ENCODE measurements around the gene USP24. TPM values are rescaled to one million over a fixed set of nuclear protein-coding genes. Genes with fewer than 3 reads are reported as not detected.

USP24 gene
- polyA plus RNA-seq, 1 experiment = 20.9 TPM

DNA sequence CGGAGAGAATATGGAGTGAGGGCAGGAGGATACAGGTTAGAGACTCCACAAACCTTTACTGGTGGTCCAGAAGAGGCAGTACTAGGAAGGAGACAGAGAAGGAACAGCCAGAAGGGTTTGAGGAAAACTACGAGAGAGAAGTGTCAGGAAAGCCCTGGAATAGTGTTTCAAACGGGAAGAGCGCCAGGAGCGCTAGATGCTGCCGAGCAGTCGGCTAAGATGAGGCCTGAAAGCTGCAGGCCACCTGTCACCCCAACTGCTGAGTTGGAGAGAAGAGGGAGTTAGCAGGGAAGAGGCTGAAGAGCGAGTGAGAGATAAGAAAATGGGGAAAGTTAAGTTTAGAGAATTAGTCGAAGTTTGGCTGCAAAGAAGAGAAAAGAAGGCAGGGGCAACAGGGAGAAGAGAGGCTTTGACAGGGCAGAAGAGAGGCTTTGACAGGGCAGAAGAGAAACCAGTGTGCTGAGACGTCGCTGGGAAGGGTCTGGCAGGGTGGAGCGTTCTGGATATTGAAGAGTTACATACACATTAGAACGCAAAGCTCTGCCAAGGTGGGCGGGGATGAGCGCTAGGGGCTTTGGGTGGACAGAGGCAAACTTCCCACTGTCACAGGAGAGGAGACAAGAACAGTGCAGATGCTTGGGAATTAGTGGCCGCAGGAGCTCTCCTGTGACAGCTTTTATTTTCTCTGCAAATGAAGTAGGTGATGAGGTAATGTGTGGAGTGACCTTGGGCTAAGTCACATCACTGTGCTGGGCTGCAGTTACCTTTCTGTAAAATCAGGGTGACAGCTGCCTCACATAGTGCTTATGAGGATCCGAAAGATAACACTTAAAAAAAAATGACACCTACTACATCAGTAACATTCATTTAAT is 144.6 kb downstream of the USP24 start:
- TF ChIP-seq, protein P1, sequence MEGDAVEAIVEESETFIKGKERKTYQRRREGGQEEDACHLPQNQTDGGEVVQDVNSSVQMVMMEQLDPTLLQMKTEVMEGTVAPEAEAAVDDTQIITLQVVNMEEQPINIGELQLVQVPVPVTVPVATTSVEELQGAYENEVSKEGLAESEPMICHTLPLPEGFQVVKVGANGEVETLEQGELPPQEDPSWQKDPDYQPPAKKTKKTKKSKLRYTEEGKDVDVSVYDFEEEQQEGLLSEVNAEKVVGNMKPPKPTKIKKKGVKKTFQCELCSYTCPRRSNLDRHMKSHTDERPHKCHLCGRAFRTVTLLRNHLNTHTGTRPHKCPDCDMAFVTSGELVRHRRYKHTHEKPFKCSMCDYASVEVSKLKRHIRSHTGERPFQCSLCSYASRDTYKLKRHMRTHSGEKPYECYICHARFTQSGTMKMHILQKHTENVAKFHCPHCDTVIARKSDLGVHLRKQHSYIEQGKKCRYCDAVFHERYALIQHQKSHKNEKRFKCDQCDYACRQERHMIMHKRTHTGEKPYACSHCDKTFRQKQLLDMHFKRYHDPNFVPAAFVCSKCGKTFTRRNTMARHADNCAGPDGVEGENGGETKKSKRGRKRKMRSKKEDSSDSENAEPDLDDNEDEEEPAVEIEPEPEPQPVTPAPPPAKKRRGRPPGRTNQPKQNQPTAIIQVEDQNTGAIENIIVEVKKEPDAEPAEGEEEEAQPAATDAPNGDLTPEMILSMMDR (IDR thresholded peaks at IDR 0.05; ENCODE audit: low read depth, low read length) = no peak
- ChIA-PET CTCF (interaction anchor here (1.0 to 3.4 kb wide), 12 partner anchors 8 to 1639 kb away, joined by 3 to 26 read pairs (median 5); no protein-coding TSS in a partner anchor), POLR2A (interaction anchor here (1.0 to 1.2 kb wide), 2 partner anchors 9 to 11 kb away, joined by 4 to 6 read pairs; no protein-coding TSS in a partner anchor)
- no peak for DNase-seq (ENCODE audit: low read depth, low spot score)
- H3K27me3 ChIP-seq (ENCODE audit: control insufficient read depth, insufficient read depth, low read length) = no peaks in the 10 kb centered on the region
- no peaks in the 10 kb centered on the region for H3K9me3 ChIP-seq (ENCODE audit: control insufficient read depth, insufficient read depth, low read length)
- H3K27ac ChIP-seq (ENCODE audit: low read depth, low read length) = no peak overlapping the region
- H3K4me3 ChIP-seq (ENCODE audit: low read depth, low read length) = no peak overlapping the region

- ChIA-PET CTCF (interaction anchor here (0.6 to 1.2 kb wide), 2 partner anchors 19 to 124 kb away, joined by 3 read pairs; no protein-coding TSS in a partner anchor), POLR2A (no interaction called here)
- Histone ChIP-seq H3K27me3 (ENCODE audit: control insufficient read depth, insufficient read depth, low read length) (no peaks in the 10 kb centered on the region), H3K27ac (ENCODE audit: low read depth, low read length) (no peak overlapping the region), H3K4me3 (ENCODE audit: low read depth, low read length) (no peak overlapping the region), H3K9me3 (ENCODE audit: control insufficient read depth, insufficient read depth, low read length) (no peaks in the 10 kb centered on the region)
- TF ChIP-seq, protein P1 (IDR thresholded peaks at IDR 0.05; ENCODE audit: low read depth, low read length) = no peak
- no peak for DNase-seq (ENCODE audit: low read depth, low spot score)
Observed at GRCh38 chr1:55069280-55069679, 145.9 kb downstream of the USP24 start.

GRCh38 chr1:55068638-55069037 is 146.5 kb downstream of the USP24 start:
- TF ChIP-seq, protein P1 (IDR thresholded peaks at IDR 0.05; ENCODE audit: low read depth, low read length) = no peak
- no peak for DNase-seq (ENCODE audit: low read depth, low spot score)
- Histone ChIP-seq H3K9me3 (ENCODE audit: control insufficient read depth, insufficient read depth, low read length) (no peaks in the 10 kb centered on the region), H3K4me3 (ENCODE audit: low read depth, low read length) (no peak overlapping the region), H3K27ac (ENCODE audit: low read depth, low read length) (no peak overlapping the region), H3K27me3 (ENCODE audit: control insufficient read depth, insufficient read depth, low read length) (no peaks in the 10 kb centered on the region)
- ChIA-PET CTCF (no interaction called here), POLR2A (no interaction called here)

- ChIA-PET CTCF (no interaction called here), POLR2A (no interaction called here)
- DNase-seq (ENCODE audit: low read depth, low spot score) = no peak
- TF ChIP-seq, protein P1 (IDR thresholded peaks at IDR 0.05; ENCODE audit: low read depth, low read length) = no peak
- no peak overlapping the region for H3K27ac ChIP-seq (ENCODE audit: low read depth, low read length)
- H3K4me3 ChIP-seq (ENCODE audit: low read depth, low read length) = no peak overlapping the region
- H3K9me3 ChIP-seq (ENCODE audit: control insufficient read depth, insufficient read depth, low read length) = no peaks in the 10 kb centered on the region
- H3K27me3 ChIP-seq (ENCODE audit: control insufficient read depth, insufficient read depth, low read length) = no peaks in the 10 kb centered on the region
Observed at GRCh38 chr1:55067914-55068313, 147.2 kb downstream of the USP24 start.

GRCh38 chr1:55067022-55067778 is 148.0 kb downstream of the USP24 start:
- TF ChIP-seq, protein P1 (IDR thresholded peaks at IDR 0.05; ENCODE audit: low read depth, low read length) = no peak
- Histone ChIP-seq H3K9me3 (ENCODE audit: control insufficient read depth, insufficient read depth, low read length) (no peaks in the 10 kb centered on the region), H3K27me3 (ENCODE audit: control insufficient read depth, insufficient read depth, low read length) (no peaks in the 10 kb centered on the region), H3K27ac (ENCODE audit: low read depth, low read length) (no peak overlapping the region), H3K4me3 (ENCODE audit: low read depth, low read length) (no peak overlapping the region)
- POLR2A ChIA-PET = no interaction called here
- CTCF ChIA-PET = no interaction called here
- no peak for DNase-seq (ENCODE audit: low read depth, low spot score)
